GM12878 (cell line): ENCODE measurements around the gene ZNHIT1. TPM values are rescaled to one million over a fixed set of nuclear protein-coding genes. Genes with fewer than 3 reads are reported as not detected.

Source experiments
- ATAC-seq: fragments of 200-7000 bp; cut with Tn5 transposase; 3 replicates; pipeline ENCODE4 v1.9.1; 2020; ENCODE audit warnings: mild to moderate bottlenecking, moderate library complexity
- BruUV-seq: library from RNA; stranded (reverse); fragments of 400-500 nt; replicated peaks from 2 replicates; lab custom pipeline; 2021; lab: Mats Ljungman, UMichigan
- CTCF ChIA-PET: fragments of 300-600 bp; sonication (Branson Sonifier 250); formaldehyde crosslinking; extraction: SDS; loops from one replicate; lab custom pipeline; 2021; ENCODE audit warnings: inconsistent platforms; lab: Yijun Ruan, JAX
- POLR2A ChIA-PET: fragments of 350-600 bp; formaldehyde crosslinking; extraction: SDS; loops from one replicate; lab custom pipeline; 2021; ENCODE audit warnings: inconsistent platforms; lab: Charles Lee
- RAD21 ChIA-PET: fragments of 300-600 bp; sonication (Branson Sonifier 250); formaldehyde crosslinking; loops from one replicate; lab custom pipeline; 2023; ENCODE audit warnings: antibody characterized with exemption; ENCODE audit not compliant: unreplicated experiment; lab: Charles Lee
- SMC1A ChIA-PET: fragments of 300-600 bp; sonication (Branson Sonifier 250); formaldehyde crosslinking; loops from one replicate; lab custom pipeline; 2023; ENCODE audit not compliant: unreplicated experiment, uncharacterized antibody; lab: Charles Lee
- DNase-seq: peaks from one replicate; pipeline ENCODE4 v3.0.0-alpha.2; 2011; ENCODE audit warnings: low read depth, low spot score
- FAIRE-seq: peaks from 3 replicates; lab custom pipeline; 2011; peaks lifted over from hg19 to GRCh38; lab: Jason Lieb, UNC
- H2AFZ ChIP-seq: 2 replicates; pipeline ENCODE4 v1.6.0; 2011; ENCODE audit warnings: low read depth, low read length, control low read depth; ENCODE audit not compliant: control insufficient read depth
- H3K27ac ChIP-seq: 2 replicates; pipeline ENCODE4 v1.5.1; 2011; ENCODE audit warnings: control low read depth; ENCODE audit not compliant: control insufficient read depth, insufficient read depth
- H3K27me3 ChIP-seq, 2 experiments: replicated peaks in 1 of 2; 2 replicates each; pipeline versions ENCODE4 v1.6.0 to v1.6.1; 2011; ENCODE audit warnings: low read length in 1 of 2; ENCODE audit not compliant: control insufficient read depth in 2 of 2, insufficient read depth in 2 of 2
- H3K36me3 ChIP-seq, 2 experiments: 2 replicates each; pipeline ENCODE4 v1.5.1; 2011; ENCODE audit warnings: low read length in 1 of 2; ENCODE audit not compliant: control insufficient read depth in 2 of 2, insufficient read depth in 2 of 2
- H3K4me1 ChIP-seq: 2 replicates; pipeline ENCODE4 v1.6.1; 2011; ENCODE audit warnings: mild to moderate bottlenecking, low read length, moderate library complexity, mixed read lengths; ENCODE audit not compliant: control insufficient read depth, insufficient read depth
- H3K4me2 ChIP-seq: 2 replicates; pipeline ENCODE4 v1.6.0; 2011; ENCODE audit warnings: control low read depth; ENCODE audit not compliant: control insufficient read depth, insufficient read depth
- H3K4me3 ChIP-seq: fragments of 200-600 bp; sonication (generic); 2 replicates; pipeline ENCODE4 v1.5.1; 2016
- H3K79me2 ChIP-seq: 2 replicates; pipeline ENCODE4 v1.6.0; 2011; ENCODE audit warnings: low read length; ENCODE audit not compliant: control insufficient read depth, insufficient read depth
- H3K9ac ChIP-seq: 2 replicates; pipeline ENCODE4 v1.8.0; 2011; ENCODE audit warnings: low read length, control low read depth, mixed read lengths; ENCODE audit not compliant: control insufficient read depth, insufficient read depth
- H3K9me3 ChIP-seq: replicated peaks from 3 replicates; pipeline ENCODE4 v1.5.1; 2011; ENCODE audit warnings: mild to moderate bottlenecking, low read length; ENCODE audit not compliant: control insufficient read depth, insufficient read depth
- H4K20me1 ChIP-seq: 2 replicates; pipeline ENCODE4 v1.6.0; 2011; ENCODE audit not compliant: control insufficient read depth, insufficient read depth
- HSF1 ChIP-seq: fragments of 150-350 bp; IDR thresholded peaks from 2 replicates; pipeline ENCODE4 v1.6.1; 2014; ENCODE audit warnings: mild to moderate bottlenecking, low read depth, low read length
- LARP7 ChIP-seq: fragments of 450-650 bp; IDR thresholded peaks from 2 replicates; pipeline ENCODE4 v1.6.1; 2017; ENCODE audit warnings: mild to moderate bottlenecking
- MXI1 ChIP-seq: fragments of 150-350 bp; IDR thresholded peaks from 2 replicates; pipeline ENCODE4 v1.6.1; 2011; ENCODE audit warnings: low read depth, mild to moderate bottlenecking, inconsistent platforms, low read length, improper control_type of control experiment
- NFIC ChIP-seq: IDR thresholded peaks from 2 replicates; pipeline ENCODE4 v1.6.1; 2012; ENCODE audit warnings: low read depth, mild to moderate bottlenecking, inconsistent platforms, low read length, moderate library complexity
- PKNOX1 ChIP-seq: fragments of 450-650 bp; IDR thresholded peaks from 2 replicates; pipeline ENCODE4 v1.6.1; 2016; ENCODE audit warnings: mild to moderate bottlenecking
- RELA ChIP-seq: fragments of 450-650 bp; IDR thresholded peaks from 2 replicates; pipeline ENCODE4 v1.8.0; 2014; ENCODE audit warnings: borderline replicate concordance; ENCODE audit not compliant: partially characterized antibody
- SUZ12 ChIP-seq: fragments of 200-600 bp; sonication (generic); IDR thresholded peaks from one replicate; pipeline ENCODE4 v1.6.1; 2018; ENCODE audit warnings: antibody characterized with exemption, mild to moderate bottlenecking; ENCODE audit not compliant: unreplicated experiment
- WGBS: methylation state at CpG from one replicate; pipeline ENCODE4 v1.1.6; 2016; ENCODE audit warnings: low lambda C conversion rate; ENCODE audit not compliant: insufficient replicate concordance, insufficient coverage; ENCODE audit errors: missing lambda C conversion rate; 5-methylcytosine and 5-hydroxymethylcytosine counted together
- in situ Hi-C: fragments of 300-500 bp; cut with MboI; formaldehyde crosslinking; loops from 9 replicates; pipeline ENCODE4 v1.14.3; 2018; ENCODE audit warnings: mixed read lengths
- intact Hi-C: fragments of 100-400 bp; cut with micrococcal nuclease; formaldehyde crosslinking; loops from one replicate; pipeline ENCODE4 v1.14.2; 2022; ENCODE audit not compliant: unreplicated experiment
- polyA plus RNA-seq, 11 experiments: library from polyadenylated mRNA; depleted of rRNA in 4 of 11; unstranded in 6 of 11; stranded (reverse) in 5 of 11; fragments of >200 nt; fragmentation: Nextera tagmentation in 4 of 11; fragmentation: Illumina TruSeq in 1 of 11; extraction: Ambion mirVana in 4 of 11; extraction: Trizol in 1 of 11; gene quantifications; 1 replicate in 1 of 11; 2 replicates in 10 of 11; pipeline versions ENCODE4 v1.2.1 to v1.2.3, GENCODE V29; 2011 to 2016; ENCODE audit warnings: inconsistent platforms in 2 of 11, missing spikeins in 2 of 11, low read depth in 1 of 11
- total RNA-seq, 4 experiments: library from RNA; depleted of rRNA in 3 of 4; stranded (reverse); fragments of >200 nt in 3 of 4; fragmentation: Illumina TruSeq in 1 of 4; extraction: Trizol in 1 of 4; gene quantifications; 2 replicates each; pipeline versions ENCODE4 v1.2.1 to v1.2.3, GENCODE V29; 2013 to 2021

The ZNHIT1 gene
- total and polyA plus RNA-seq, 10 of the 15 experiments (the other 5 are each of a cell fraction or from before 2014, with no cell fraction given): 3.8 to 79.2 (median 44.5) TPM

GRCh38 chr7:101179713-101180112 is 38.3 kb upstream of the ZNHIT1 start:
- POLR2A ChIA-PET: no interaction called here
- H3K27ac ChIP-seq: no peak overlapping the region
- H3K4me3 ChIP-seq: no peak overlapping the region
- DNase-seq (no peak), FAIRE-seq (no peak)
- no peaks in the 10 kb centered on the region for H4K20me1 ChIP-seq
- TF ChIP-seq SUZ12 (peak; percentile 67), PKNOX1 (no peak), LARP7 (no peak), HSF1 (no peak), NFIC (no peak), MXI1 (no peak), RELA (no peak)
- TF ChIP-seq, all 136 proteins: peak for 1
- Histone ChIP-seq H2AFZ (no peak overlapping the region), H3K27me3 (peaks cover 6 to 14% of the 10 kb centered on the region in 2 experiments), H3K4me2 (no peak overlapping the region), H3K4me1 (no peaks in the 10 kb centered on the region), H3K9me3 (no peaks in the 10 kb centered on the region), H3K9ac (no peak overlapping the region), H3K36me3 (no peaks in the 10 kb centered on the region), H3K79me2 (no peaks in the 10 kb centered on the region)
- intact Hi-C loops (no loop called here), in situ Hi-C loops (no loop called here)
- ChIA-PET CTCF (interaction anchor here (1.9 kb wide), 1 partner anchor 13 kb away, joined by 6 read pairs; no protein-coding TSS in a partner anchor), RAD21 (no interaction called here), SMC1A (no interaction called here)
- no peak for ATAC-seq
- WGBS: 21% methylated on average over 20 of the region's 27 CpGs
- no TSS peak for BruUV-seq
